CD14-positive monocyte (primary cell): ENCODE results near the gene LCOR. TPM values are rescaled to one million over a fixed set of nuclear protein-coding genes. Genes with fewer than 3 reads are reported as not detected.

ENCODE experiments used
- DNase-seq, 3 donors: peaks; one replicate each; pipeline ENCODE4 v3.0.0-alpha.2; 2011 to 2022
- H2AFZ ChIP-seq: 2 replicates; pipeline ENCODE4 v1.6.0; 2012; ENCODE audit warnings: mild to moderate bottlenecking, low read depth, low read length, inconsistent platforms; ENCODE audit not compliant: insufficient read depth, poor library complexity, severe bottlenecking
- H3K27ac ChIP-seq, 2 donors: 1 replicate in 1 of 2; 2 replicates in 1 of 2; pipeline ENCODE4 v1.5.1; 2012 to 2013; ENCODE audit warnings: low read length in 2 of 2, control low read depth in 1 of 2, inconsistent platforms in 1 of 2, low read depth in 1 of 2, mild to moderate bottlenecking in 1 of 2
- H3K27me3 ChIP-seq, 2 donors: one replicate each; pipeline versions ENCODE4 v1.6.0 to v1.6.1; 2011 to 2013; ENCODE audit warnings: low read length in 2 of 2; ENCODE audit not compliant: control insufficient read depth in 2 of 2, insufficient read depth in 2 of 2
- H3K36me3 ChIP-seq, 2 donors: replicated peaks in 1 of 2; 1 replicate in 1 of 2; 2 replicates in 1 of 2; pipeline versions ENCODE4 v1.5.1 to v1.6.1; 2012 to 2013; ENCODE audit warnings: low read length in 2 of 2, control low read depth in 1 of 2, inconsistent platforms in 1 of 2, mild to moderate bottlenecking in 1 of 2; ENCODE audit not compliant: insufficient read depth in 2 of 2, control insufficient read depth in 1 of 2
- H3K4me1 ChIP-seq, 2 donors: 1 replicate in 1 of 2; 2 replicates in 1 of 2; pipeline versions ENCODE4 v1.5.1 to v1.6.1; 2012 to 2013; ENCODE audit warnings: low read length in 2 of 2, control low read depth in 1 of 2, inconsistent platforms in 1 of 2, mild to moderate bottlenecking in 1 of 2, moderate library complexity in 1 of 2; ENCODE audit not compliant: insufficient read depth in 2 of 2, control insufficient read depth in 1 of 2
- H3K4me2 ChIP-seq: replicated peaks from 2 replicates; pipeline ENCODE3; 2012; ENCODE audit warnings: low read length, moderate library complexity, mild to moderate bottlenecking; ENCODE audit not compliant: poor library complexity, severe bottlenecking; ENCODE audit errors: extremely low read depth
- H3K4me3 ChIP-seq, 3 experiments: fragments of 200-600 bp in 1 of 3; sonication (generic) in 1 of 3; replicated peaks in 1 of 3; 1 replicate in 2 of 3; 2 replicates in 1 of 3; pipeline ENCODE4 v1.5.1; 2011 to 2013; ENCODE audit warnings: low read length in 3 of 3, mild to moderate bottlenecking in 3 of 3, control low read depth in 2 of 3, low read depth in 2 of 3, inconsistent platforms in 1 of 3, moderate library complexity in 1 of 3
- H3K79me2 ChIP-seq: 2 replicates; pipeline ENCODE4 v1.6.0; 2012; ENCODE audit warnings: mild to moderate bottlenecking, control low read depth, inconsistent platforms, low read length, moderate library complexity; ENCODE audit not compliant: insufficient read depth
- H3K9ac ChIP-seq: 2 replicates; pipeline ENCODE4 v1.6.0; 2017; ENCODE audit warnings: low read length, mild to moderate bottlenecking; ENCODE audit not compliant: insufficient read depth, poor library complexity, severe bottlenecking
- H3K9me3 ChIP-seq, 2 donors: replicated peaks in 1 of 2; 1 replicate in 1 of 2; 2 replicates in 1 of 2; pipeline versions ENCODE4 v1.5.1 to v1.6.1; 2012 to 2013; ENCODE audit warnings: low read length in 2 of 2, control low read depth in 1 of 2; ENCODE audit not compliant: control insufficient read depth in 1 of 2, insufficient read depth in 1 of 2
- H4K20me1 ChIP-seq: 2 replicates; pipeline ENCODE4 v1.6.0; 2012; ENCODE audit warnings: mild to moderate bottlenecking, low read length, control low read depth, moderate library complexity; ENCODE audit not compliant: insufficient read depth
- H3K27ac Mint-ChIP-seq, 7 donors: one replicate each; pipeline ENCODE4 v1.8.0; 2020; ENCODE audit warnings: mild to moderate bottlenecking in 7 of 7, mixed read lengths in 7 of 7, moderate library complexity in 6 of 7, inconsistent platforms in 2 of 7
- H3K27me3 Mint-ChIP-seq, 3 donors: one replicate each; pipeline ENCODE4 v1.8.0; 2021 to 2022; ENCODE audit warnings: low read depth in 3 of 3, mild to moderate bottlenecking in 3 of 3, mixed read lengths in 3 of 3, moderate library complexity in 3 of 3, inconsistent platforms in 1 of 3
- H3K36me3 Mint-ChIP-seq, 2 donors: one replicate each; pipeline ENCODE4 v1.8.0; 2020; ENCODE audit warnings: mixed read lengths in 2 of 2, inconsistent platforms in 1 of 2, mild to moderate bottlenecking in 1 of 2
- H3K4me1 Mint-ChIP-seq: one replicate; pipeline ENCODE4 v1.8.0; 2020; ENCODE audit warnings: mild to moderate bottlenecking, mixed read lengths
- H3K4me3 Mint-ChIP-seq, 2 donors: one replicate each; pipeline ENCODE4 v1.8.0; 2020; ENCODE audit warnings: mild to moderate bottlenecking in 2 of 2, mixed read lengths in 2 of 2, moderate library complexity in 1 of 2
- H3K9me3 Mint-ChIP-seq, 7 donors: one replicate each; pipeline ENCODE4 v1.8.0; 2020 to 2022; ENCODE audit warnings: mixed read lengths in 7 of 7, mild to moderate bottlenecking in 6 of 7, moderate library complexity in 6 of 7, inconsistent platforms in 2 of 7
- CTCF ChIP-seq: fragments of 200-600 bp; IDR thresholded peaks from one replicate; pipeline ENCODE4 v1.8.0; 2022; ENCODE audit warnings: antibody characterized with exemption, mild to moderate bottlenecking
- WGBS: methylation state at CpG from one replicate; pipeline ENCODE4 v1.1.5; 2013; ENCODE audit warnings: missing lambda C conversion rate; ENCODE audit not compliant: insufficient coverage; 5-methylcytosine and 5-hydroxymethylcytosine counted together
- intact Hi-C, 2 donors: fragments of 100-400 bp; cut with micrococcal nuclease; formaldehyde crosslinking; loops; one replicate each; pipeline versions ENCODE4 v1.15.0 to v1.15.1; 2023
- polyA plus RNA-seq, 3 donors: library from polyadenylated mRNA; depleted of rRNA in 1 of 3; unstranded in 2 of 3; stranded (reverse) in 1 of 3; fragments of 300-500 nt in 2 of 3; fragments of >200 nt in 1 of 3; fragmentation: Illumina TruSeq in 2 of 3; gene quantifications; 1 replicate in 2 of 3; 2 replicates in 1 of 3; pipeline ENCODE4 v1.2.3, GENCODE V29; 2012 to 2021

Gene LCOR
- polyA plus RNA-seq, 3 donors: 5.7 to 11.8 (median 10.0) TPM

- Histone ChIP-seq H3K9ac (no peak overlapping the region), H3K79me2 (peaks cover 98% of the 10 kb centered on the region), H3K9me3 (no peaks in the 10 kb centered on the region), H3K27ac (peak overlapping the region in 1 of 2 donors; percentile 65), H3K36me3 (peaks cover 15 to 32% of the 10 kb centered on the region in 2 donors), H3K4me1 (peaks cover 3 to 10% of the 10 kb centered on the region in 2 donors), H3K4me3 (no peak overlapping the region), H3K4me2 (peak overlapping the region; percentile 8), H4K20me1 (peaks cover 99% of the 10 kb centered on the region), H2AFZ (no peak overlapping the region), H3K27me3 (no peaks in the 10 kb centered on the region)
- 100% methylated on average over 3 of the region's 12 CpGs for WGBS
- Mint-ChIP-seq H3K4me1 (peaks cover 12% of the 10 kb centered on the region), H3K27ac (peak overlapping the region; percentile 30 to 83 (median 68)), H3K4me3 (peak overlapping the region in 1 of 2 donors; percentile 35), H3K36me3 (peaks cover 20 to 42% of the 10 kb centered on the region in 2 donors), H3K27me3 (no peaks in the 10 kb centered on the region), H3K9me3 (peaks cover 0 to 8% (median 0%) of the 10 kb centered on the region in 7 donors)
- intact Hi-C loops: no loop called here
- no peak for TF ChIP-seq CTCF
- no peak for DNase-seq
Measured at GRCh38 chr10:96889415-96890171, 57.5 kb downstream of the LCOR start.

GRCh38 chr10:96890172-96890513 is 58.0 kb downstream of the LCOR start:
- H3K27me3 ChIP-seq: no peaks in the 10 kb centered on the region
- no peak overlapping the region for H2AFZ ChIP-seq
- H4K20me1 ChIP-seq: peaks cover 99% of the 10 kb centered on the region
- peaks cover 3 to 10% of the 10 kb centered on the region in 2 donors for H3K4me1 ChIP-seq
- peak overlapping the region in 1 of 2 donors; percentile 65 for H3K27ac ChIP-seq
- Mint-ChIP-seq H3K27ac (peak overlapping the region; percentile 30 to 83 (median 68)), H3K9me3 (peaks cover 0 to 8% (median 0%) of the 10 kb centered on the region in 7 donors), H3K4me1 (peaks cover 12% of the 10 kb centered on the region), H3K36me3 (peaks cover 23 to 40% of the 10 kb centered on the region in 2 donors), H3K4me3 (peak overlapping the region in 1 of 2 donors; percentile 35), H3K27me3 (no peaks in the 10 kb centered on the region)
- intact Hi-C loops: no loop called here
- H3K9me3 ChIP-seq: no peaks in the 10 kb centered on the region
- peaks cover 15 to 32% of the 10 kb centered on the region in 2 donors for H3K36me3 ChIP-seq
- H3K4me2 ChIP-seq: peak overlapping the region; percentile 8
- peaks cover 98% of the 10 kb centered on the region for H3K79me2 ChIP-seq
- H3K9ac ChIP-seq: no peak overlapping the region
- H3K4me3 ChIP-seq: no peak overlapping the region
- peak; percentile 12 to 45 (median 41) for DNase-seq
- TF ChIP-seq CTCF: no peak
- WGBS: no CpG with 5 or more reads among the region's 1 CpG
